GM04503 (cell line): ENCODE results near the gene EIF4E.
"Not testable (repeated sequence)": the region's sequence is repeated elsewhere in the genome, so short reads cannot be mapped to it uniquely, and the experiment has no call there.

Experiments
- DNase-seq: peaks from one replicate; pipeline ENCODE4 v3.0.0-alpha.2; 2012; ENCODE audit warnings: low read depth

Gene EIF4E

DNA sequence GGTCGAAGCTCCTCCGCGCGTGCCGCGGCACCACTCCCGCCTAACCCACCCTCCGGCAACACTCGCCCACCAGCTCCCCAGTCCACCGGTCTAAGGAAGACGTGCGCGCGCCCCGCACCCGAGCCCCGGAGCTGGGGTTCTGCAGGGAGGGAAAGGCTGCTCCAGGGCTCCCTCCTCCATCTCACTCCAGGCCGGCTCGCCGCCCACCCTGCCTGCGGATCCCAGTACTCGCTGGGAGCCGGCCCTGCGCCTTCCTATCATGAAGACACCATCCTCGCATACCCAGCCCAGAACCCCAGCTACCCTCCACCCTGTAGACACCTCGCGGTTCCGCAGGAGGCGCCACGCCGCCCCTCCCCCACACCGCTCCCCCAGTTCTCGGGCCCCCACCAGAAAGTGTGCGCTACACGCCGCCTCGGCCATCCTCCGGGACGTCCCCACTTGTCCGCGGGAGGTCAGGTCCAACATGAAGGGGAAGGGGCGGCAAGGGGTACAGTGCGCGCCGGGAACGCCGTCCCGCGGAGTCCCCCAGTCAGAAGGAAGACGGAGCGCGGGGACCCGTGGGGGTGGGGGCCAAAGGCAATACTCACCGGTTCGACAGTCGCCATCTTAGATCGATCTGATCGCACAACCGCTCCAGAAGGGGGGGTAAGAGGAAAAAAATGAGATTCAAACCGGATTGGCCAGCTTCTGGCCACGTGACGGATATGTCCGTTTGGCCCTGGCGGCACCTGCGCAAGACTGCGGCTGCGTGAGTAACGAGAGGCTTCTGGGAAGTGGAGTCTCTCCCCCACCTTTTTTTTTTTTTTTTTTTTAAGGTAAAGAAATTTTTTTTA is at the start of gene EIF4E:
EIF4E (minus strand) TSS at position 629 of the 836 bp plus-strand sequence; CDS start at position 608, 21 bp downstream.
- DNase-seq: peak; percentile 92

- no peak for DNase-seq
Observed at GRCh38 chr4:98977557-98977956, 48.6 kb upstream of the EIF4E start.

DNA sequence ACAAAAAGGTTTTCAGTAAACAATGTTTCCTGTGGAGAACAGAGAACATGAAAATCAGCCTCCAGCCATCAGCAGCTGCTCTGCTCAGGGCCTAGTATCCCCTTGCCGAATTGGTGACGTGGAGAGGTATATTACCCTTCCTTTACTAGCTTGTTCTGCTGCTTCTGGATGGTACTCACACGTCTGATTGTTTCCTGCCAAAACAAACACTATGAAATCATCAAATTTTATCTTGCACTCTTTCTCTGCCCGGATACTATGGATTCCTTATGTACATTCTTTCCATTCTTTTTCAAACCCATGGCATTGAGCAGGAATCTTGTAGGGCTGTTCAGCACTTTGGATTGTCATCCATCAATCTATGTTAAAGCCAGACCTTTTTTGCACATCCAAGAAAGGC is 47.8 kb upstream of the EIF4E start:
- DNase-seq: no peak

GRCh38 chr4:98969878-98970785 is 41.2 kb upstream of the EIF4E start:
- DNase-seq: no peak

DNA sequence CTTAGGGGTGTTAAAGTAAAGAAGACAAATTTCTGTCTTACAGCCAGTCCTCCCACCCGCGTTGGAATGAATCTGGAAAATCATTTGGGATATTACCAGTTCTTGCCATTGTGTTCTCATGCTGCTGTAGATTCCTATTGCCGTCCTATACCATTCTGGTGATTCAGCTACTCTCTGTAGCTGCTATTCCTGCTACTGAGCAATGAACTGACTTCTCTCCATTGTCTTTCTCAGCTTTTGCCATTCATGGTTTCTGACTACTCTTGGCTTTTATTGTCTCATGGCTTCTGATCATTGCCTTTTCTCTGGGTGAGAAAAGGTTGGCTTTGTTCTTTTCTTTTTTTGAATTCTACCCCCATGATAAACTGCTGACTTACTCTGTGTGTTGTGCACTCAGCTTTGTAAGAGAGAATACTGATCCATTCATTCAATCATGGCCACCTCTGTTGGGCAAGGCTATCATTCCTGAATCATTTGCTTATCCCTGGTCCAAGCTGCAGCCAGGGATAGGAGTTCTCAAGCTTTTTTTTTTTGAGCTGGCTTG is 38.9 kb upstream of the EIF4E start:
- DNase-seq: no peak

DNA sequence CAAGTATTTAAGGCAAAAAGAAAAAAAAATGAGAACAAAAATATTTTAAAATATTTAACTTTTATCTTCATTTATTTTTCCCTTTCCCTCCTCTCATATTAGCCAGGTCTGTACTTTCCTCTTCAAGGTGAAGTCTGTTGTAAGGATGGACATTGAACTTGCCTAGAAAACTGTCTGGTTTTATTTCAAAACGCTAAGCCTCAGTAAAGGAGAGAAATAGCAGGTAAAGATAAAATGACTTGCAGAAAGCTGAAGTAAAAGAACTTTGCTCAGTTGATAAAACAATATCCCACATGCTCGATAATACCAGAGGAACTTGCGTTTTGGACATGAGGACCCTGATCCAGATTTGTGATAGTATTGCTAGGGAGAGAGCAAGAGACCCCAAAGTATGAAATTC is 38.0 kb upstream of the EIF4E start:
- DNase-seq: no peak

DNA sequence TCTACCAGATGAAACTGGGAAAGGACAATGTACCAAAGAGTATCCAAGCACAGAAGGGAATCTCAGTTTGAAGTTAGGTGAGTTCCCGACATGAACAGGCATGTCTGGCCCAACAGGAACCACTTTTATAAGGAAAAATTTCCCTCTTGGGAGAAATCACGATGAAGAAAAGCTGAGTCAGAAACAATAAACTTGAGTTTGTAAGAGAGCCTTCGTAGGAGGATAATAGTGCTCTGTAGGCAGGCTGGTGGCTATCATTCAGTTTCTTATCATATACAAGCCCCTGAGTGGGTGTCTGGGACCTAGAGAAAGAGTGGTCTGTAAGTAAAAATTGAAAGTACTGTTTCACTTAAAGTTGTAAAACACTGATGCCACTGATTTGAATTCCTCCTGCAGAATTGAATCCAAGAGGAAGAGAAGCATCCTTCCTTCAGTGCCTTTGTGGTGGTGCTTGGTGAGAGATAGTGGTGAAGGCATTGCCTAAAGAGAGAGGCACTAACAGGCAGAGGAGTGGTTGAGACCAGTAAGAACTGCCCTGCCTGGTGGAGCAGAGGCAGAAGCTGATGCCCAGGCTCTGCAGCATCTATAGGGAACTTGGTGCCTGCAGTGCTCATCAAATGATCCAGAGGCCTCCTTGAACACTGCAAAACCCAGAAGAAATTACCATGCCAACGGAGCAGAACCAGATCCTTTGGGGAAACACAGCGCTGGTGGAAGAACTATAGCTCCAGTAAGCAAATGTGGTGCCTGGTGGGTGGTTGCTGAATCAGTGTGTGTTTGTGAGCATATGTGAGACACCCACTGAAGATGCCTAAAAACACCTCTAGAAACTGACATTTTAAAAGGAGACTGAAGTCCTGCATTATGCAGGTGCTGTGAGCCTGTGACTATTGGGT is 34.9 kb upstream of the EIF4E start:
- no peak for DNase-seq

GRCh38 chr4:98961770-98962169 is 32.8 kb upstream of the EIF4E start:
- no peak for DNase-seq

DNA sequence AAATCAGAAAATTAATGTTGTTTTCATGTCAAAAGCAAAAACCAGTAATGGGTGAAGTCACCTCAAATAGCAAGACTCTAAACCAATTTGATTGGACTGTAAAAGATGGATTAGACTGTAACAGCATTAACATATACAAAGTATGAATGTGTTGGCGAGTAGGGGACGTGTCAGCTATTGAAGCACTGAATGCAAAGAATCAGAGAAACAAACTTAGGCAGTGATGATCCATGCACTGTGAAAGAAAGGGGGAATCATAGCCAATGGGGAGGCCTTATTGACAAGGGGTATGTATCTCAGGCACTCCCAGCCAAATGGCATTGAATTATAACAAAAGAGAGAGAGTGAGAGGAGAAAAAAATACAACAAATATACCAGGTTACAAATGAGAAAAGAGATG is 30.5 kb upstream of the EIF4E start:
- no peak for DNase-seq

GRCh38 chr4:98958065-98958464 is 29.1 kb upstream of the EIF4E start:
- DNase-seq: no peak

DNA sequence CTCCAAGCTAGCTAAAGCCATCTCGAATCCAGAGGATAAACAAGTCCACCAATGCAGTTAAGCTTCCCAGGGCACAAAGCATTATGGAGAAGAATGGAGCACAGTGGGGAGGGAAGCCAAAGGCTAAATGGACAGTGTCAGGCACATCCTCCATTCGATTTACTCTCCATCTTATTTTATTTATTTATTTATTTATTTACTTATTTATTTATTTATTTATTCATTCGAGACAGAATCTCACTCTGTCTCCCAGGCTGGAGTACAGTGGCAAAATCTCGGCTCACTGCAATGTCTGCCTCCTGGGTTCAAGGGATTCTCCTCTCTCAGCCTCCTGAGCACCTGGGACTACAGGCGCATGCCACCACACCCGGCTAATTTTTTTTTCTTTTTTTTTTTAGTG is 26.3 kb upstream of the EIF4E start:
- DNase-seq: no peak

DNA sequence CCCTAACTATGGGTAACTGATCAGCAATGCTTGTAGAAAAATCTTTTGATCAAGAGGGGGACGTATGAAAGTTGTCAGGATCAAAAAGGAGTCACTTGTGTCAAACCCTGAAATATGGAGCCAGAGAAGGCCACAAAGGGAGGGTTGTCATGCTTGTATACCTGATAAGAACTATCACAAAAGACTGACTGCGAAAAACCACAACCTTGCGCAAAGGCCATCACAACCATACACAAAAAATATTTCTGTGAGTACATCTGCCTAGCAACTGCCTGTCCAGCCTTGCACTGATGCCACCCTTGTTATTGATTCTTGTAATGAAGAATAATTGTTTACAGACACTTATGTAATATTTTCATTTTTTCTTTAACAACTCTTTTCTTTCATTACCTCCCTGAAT is 22.8 kb upstream of the EIF4E start:
- no peak for DNase-seq

- DNase-seq: no peak
Observed at GRCh38 chr4:98950925-98951324, 22.0 kb upstream of the EIF4E start.

GRCh38 chr4:98946359-98946758 is 17.4 kb upstream of the EIF4E start:
- DNase-seq: no peak

DNA sequence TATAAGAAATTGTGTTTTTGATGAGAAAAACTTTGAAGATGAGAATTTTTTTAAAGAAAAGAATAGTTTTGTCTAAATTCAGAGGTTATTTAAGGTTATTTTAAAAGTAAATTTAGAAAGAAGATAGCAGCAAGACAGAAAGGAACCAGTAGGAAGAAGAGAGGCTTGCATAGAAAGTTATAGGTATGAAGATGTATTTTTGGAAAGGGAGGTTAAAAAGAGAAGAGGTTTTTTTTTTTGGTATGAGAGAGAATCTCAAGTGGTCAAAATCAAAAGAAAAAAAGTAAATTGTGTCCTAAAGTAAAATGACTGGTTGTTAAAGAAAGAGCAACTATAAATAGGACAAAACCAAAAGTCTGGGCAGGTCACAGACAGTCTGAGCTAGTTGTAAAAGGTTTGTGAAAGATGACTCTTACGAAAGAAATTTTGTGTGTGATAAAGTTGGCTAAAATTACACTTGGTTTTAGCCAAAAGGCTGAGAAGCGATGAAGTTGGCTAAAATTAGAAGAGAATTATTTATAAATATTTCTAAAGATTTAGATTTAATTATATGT is 16.4 kb upstream of the EIF4E start:
- no peak for DNase-seq

GRCh38 chr4:98939892-98940298 is 11.0 kb upstream of the EIF4E start:
- DNase-seq: peak; percentile 34

DNA sequence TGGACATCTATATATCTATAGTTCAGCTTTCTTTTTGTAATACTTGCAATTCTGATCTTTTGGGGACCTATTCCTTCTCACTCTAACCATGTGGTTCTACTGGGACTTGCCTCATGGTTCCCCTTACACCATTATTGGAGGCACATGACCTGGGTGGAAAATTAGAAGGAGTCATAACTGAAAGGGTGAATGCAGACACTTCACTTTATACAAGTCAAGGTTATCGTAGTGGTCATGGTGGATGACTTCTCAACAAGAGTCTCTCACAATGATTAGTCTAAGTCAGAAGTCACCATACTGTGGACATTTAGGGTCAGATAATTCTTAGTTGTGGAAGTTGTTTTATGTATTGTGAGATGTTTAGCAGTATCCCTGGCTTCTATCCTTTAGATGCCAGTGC is 10.5 kb upstream of the EIF4E start:
- DNase-seq: no peak

GRCh38 chr4:98937986-98938720 is 9.2 kb upstream of the EIF4E start:
- no peak for DNase-seq

DNA sequence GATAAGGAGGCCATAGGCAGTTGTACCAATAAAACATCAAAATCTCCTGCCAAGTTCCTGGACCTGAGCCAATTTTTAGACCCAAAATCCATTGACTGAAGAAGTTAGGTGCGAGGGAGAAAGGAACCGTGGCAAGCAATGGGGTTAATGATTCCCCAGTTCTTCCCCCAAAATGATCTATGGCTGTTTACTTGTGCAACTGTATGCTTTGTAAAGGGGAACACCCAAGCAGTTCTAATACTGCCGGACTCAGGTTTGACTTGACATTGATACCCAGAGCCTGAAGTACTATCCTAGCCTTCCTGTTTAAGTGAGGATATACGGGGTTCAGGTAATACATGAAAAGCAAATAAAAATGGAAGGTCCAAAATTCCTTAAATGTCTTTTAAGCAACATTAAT is 6.7 kb upstream of the EIF4E start:
- no peak for DNase-seq

- not testable (repeated sequence) for DNase-seq
Observed at GRCh38 chr4:98934851-98935250, 5.9 kb upstream of the EIF4E start.

DNA sequence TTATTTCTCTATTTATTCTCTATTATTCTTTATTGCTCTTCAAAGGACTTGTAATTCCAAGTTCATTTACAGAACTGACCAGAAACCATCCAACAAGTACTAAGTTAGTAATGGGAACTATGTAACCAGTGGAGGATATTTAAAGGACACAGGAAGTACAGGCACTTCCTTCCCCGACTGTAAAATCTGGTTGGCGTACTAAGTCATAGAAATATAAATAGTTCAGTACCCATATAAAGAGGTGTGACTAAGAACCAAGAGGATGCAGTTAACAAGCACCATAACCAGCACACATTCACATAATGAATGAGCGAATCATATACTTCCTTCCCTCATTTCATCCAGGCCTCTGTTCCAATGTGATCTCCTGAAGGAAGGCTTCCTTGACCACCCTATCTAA is 3.6 kb upstream of the EIF4E start:
- peak; percentile 39 for DNase-seq
